Mesendoderm (in vitro differentiated cells): Measurements from ENCODE around the gene ZNF337. TPM values are rescaled to one million over a fixed set of nuclear protein-coding genes. Genes with fewer than 3 reads are reported as not detected.

Experiments
- DNase-seq: peaks from one replicate; pipeline ENCODE4 v3.0.0; 2013
- H2AK5ac ChIP-seq: 2 replicates; pipeline ENCODE4 v1.6.1; 2013; ENCODE audit warnings: low read length, inconsistent platforms
- H2BK120ac ChIP-seq: 2 replicates; pipeline ENCODE4 v1.6.1; 2013; ENCODE audit warnings: low read depth, mild to moderate bottlenecking, low read length, moderate library complexity, mixed read lengths
- H2BK15ac ChIP-seq: replicated peaks from 2 replicates; pipeline ENCODE4 v1.6.1; 2013; ENCODE audit warnings: low read depth, mild to moderate bottlenecking, moderate library complexity
- H2BK5ac ChIP-seq: 2 replicates; pipeline ENCODE4 v1.6.1; 2013; ENCODE audit warnings: low read length, inconsistent platforms
- H3K18ac ChIP-seq: 2 replicates; pipeline ENCODE4 v1.6.1; 2013; ENCODE audit warnings: mild to moderate bottlenecking, low read length, mixed read lengths
- H3K23ac ChIP-seq: one replicate; pipeline ENCODE4 v1.6.1; 2013; ENCODE audit warnings: low read length
- H3K27ac ChIP-seq: 2 replicates; pipeline ENCODE4 v1.5.1; 2013; ENCODE audit warnings: low read depth, mild to moderate bottlenecking, inconsistent platforms, low read length, moderate library complexity
- H3K27me3 ChIP-seq: 2 replicates; pipeline ENCODE4 v1.6.1; 2013; ENCODE audit warnings: low read length, control low read depth, mild to moderate bottlenecking, inconsistent platforms; ENCODE audit not compliant: insufficient read depth, poor library complexity
- H3K36me3 ChIP-seq: 2 replicates; pipeline ENCODE4 v1.6.1; 2013; ENCODE audit warnings: low read length, inconsistent platforms; ENCODE audit not compliant: control insufficient read depth, insufficient read depth
- H3K4ac ChIP-seq: one replicate; pipeline ENCODE4 v1.6.1; 2013; ENCODE audit warnings: low read depth, mild to moderate bottlenecking, low read length, moderate library complexity
- H3K4me1 ChIP-seq: 2 replicates; pipeline ENCODE4 v1.6.1; 2013; ENCODE audit warnings: low read depth, low read length, inconsistent platforms; ENCODE audit not compliant: control insufficient read depth
- H3K4me2 ChIP-seq: 2 replicates; pipeline ENCODE4 v1.6.1; 2013; ENCODE audit warnings: low read length
- H3K4me3 ChIP-seq: 2 replicates; pipeline ENCODE4 v1.5.1; 2013; ENCODE audit warnings: mild to moderate bottlenecking, low read length
- H3K56ac ChIP-seq: one replicate; pipeline ENCODE4 v1.6.1; 2013; ENCODE audit warnings: low read length
- H3K79me1 ChIP-seq: 2 replicates; pipeline ENCODE4 v1.6.1; 2013; ENCODE audit warnings: low read length, inconsistent platforms
- H3K79me2 ChIP-seq: 2 replicates; pipeline ENCODE4 v1.6.1; 2013; ENCODE audit warnings: mild to moderate bottlenecking, low read length; ENCODE audit not compliant: control insufficient read depth, insufficient read depth
- H3K9ac ChIP-seq: 2 replicates; pipeline ENCODE4 v1.6.1; 2013; ENCODE audit warnings: low read length, inconsistent platforms
- H4K5ac ChIP-seq: one replicate; pipeline ENCODE4 v1.6.1; 2013; ENCODE audit warnings: low read length
- H4K8ac ChIP-seq: one replicate; pipeline ENCODE4 v1.6.1; 2013; ENCODE audit warnings: low read depth, mild to moderate bottlenecking, control low read depth, low read length, moderate library complexity
- WGBS: extraction: QIAGEN DNeasy Blood & Tissue Kit; methylation state at CpG from one replicate; pipeline ENCODE4 v1.1.7; 2013; ENCODE audit warnings: low lambda C conversion rate, missing lambda C conversion rate; ENCODE audit not compliant: insufficient coverage; ENCODE audit errors: extremely low coverage; 5-methylcytosine and 5-hydroxymethylcytosine counted together
- polyA plus RNA-seq, 2 experiments: library from polyadenylated mRNA; stranded (reverse); fragments of 200-250 nt; gene quantifications; one replicate each; pipeline ENCODE4 v1.2.3, GENCODE V29; 2013

Gene ZNF337
- 3.3 TPM for polyA plus RNA-seq (2013, experiment 1 of 2)
- 3.1 TPM for polyA plus RNA-seq (2013, experiment 2 of 2)

DNA sequence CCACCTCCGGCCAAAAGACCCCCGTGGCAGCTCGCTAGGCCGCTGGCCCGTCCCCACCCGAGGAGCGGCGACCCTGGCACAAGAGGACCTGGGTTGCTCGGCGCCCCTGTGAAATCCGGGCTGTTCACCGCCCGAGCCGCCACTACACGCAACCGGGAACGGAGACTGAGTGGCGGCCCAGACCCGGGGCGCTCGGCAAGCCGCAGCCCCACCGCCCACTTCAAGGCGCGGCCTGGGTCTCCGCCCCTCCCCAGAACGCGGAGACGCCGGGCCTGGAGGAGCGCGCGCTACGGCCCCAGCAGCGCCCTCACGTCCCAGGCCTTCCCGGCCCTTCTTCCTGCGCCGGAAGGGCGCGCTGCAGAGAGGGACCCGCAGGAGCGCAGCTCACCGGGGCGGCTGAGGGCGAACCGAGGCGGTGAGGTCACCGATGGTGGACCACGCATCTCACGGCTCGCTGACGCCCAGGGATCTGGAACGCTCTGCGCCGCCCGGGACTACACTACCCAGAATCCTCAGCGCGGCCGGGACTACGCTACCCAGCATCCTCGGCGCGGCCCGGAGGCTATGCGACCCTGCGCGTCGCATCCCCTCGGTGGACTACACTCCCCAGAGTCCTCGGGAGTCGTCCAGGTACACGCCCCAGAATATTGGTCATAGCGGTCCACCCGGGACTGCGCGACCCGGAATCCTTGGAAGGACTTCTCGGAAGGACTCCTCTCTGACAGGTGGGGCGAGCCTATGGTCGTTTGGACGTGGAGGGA is at the start of gene ZNF337:
Gene ZNF337 (minus strand): TSS at position 483 of the 761 bp plus-strand sequence. CDS start 10,436 bp downstream, outside the sequence.
- Histone ChIP-seq H3K27me3 (no peaks in the 10 kb centered on the region), H2BK15ac (no peak within 1 kb of the TSS), H3K23ac (peak within 1 kb of the TSS; percentile 45), H4K5ac (no peak within 1 kb of the TSS), H4K8ac (no peak within 1 kb of the TSS), H3K18ac (peak within 1 kb of the TSS; percentile 64), H3K4ac (peak within 1 kb of the TSS; percentile 45), H3K56ac (peak within 1 kb of the TSS; percentile 98), H3K9ac (peak within 1 kb of the TSS; percentile 84), H2BK5ac (peak within 1 kb of the TSS; percentile 87), H3K79me2 (no peaks in the 10 kb centered on the region), H3K4me1 (no peaks in the 10 kb centered on the region), H3K36me3 (no peaks in the 10 kb centered on the region), H3K79me1 (peaks cover 8% of the 10 kb centered on the region), H3K4me2 (peak within 1 kb of the TSS; percentile 78), H2BK120ac (no peak within 1 kb of the TSS), H2AK5ac (no peak within 1 kb of the TSS), H3K27ac (peak within 1 kb of the TSS; percentile 95), H3K4me3 (peak within 1 kb of the TSS; percentile 85)
- no CpG with 5 or more reads among the region's 82 CpGs for WGBS
- peak; percentile 98 for DNase-seq

DNA sequence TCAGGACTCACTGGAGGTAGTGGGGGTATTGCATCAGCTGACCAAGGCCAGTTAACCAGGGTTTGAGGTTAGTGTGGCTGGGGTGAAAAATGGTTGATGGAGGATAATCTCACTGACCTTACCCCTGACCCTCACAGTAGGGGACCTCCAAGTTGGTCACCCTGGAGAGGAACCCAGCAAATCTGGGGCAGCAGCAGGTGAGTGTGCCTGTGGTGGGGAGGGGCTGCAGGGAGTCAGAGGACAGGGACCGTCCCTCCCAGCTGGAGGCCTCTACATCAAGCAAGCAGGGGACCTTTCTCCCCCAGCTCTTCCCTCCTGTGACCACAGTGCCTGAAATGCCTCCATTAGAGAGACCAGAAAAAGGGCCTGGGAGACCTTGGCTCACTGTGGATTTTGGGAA is 49.1 kb upstream of the ZNF337 start:
- no peak for DNase-seq
- H3K18ac ChIP-seq, result no peak overlapping the region
- no peak overlapping the region for H2BK15ac ChIP-seq
- no peak overlapping the region for H4K5ac ChIP-seq
- H4K8ac ChIP-seq, result no peak overlapping the region
- no peak overlapping the region for H2AK5ac ChIP-seq
- no CpG with 5 or more reads among the region's 1 CpG for WGBS
- no peak overlapping the region for H2BK5ac ChIP-seq
- no peaks in the 10 kb centered on the region for H3K4me1 ChIP-seq
- H3K56ac ChIP-seq, result no peak overlapping the region
- no peak overlapping the region for H3K23ac ChIP-seq
- no peaks in the 10 kb centered on the region for H3K79me1 ChIP-seq
- no peaks in the 10 kb centered on the region for H3K36me3 ChIP-seq
- H3K9ac ChIP-seq, result no peak overlapping the region
- no peaks in the 10 kb centered on the region for H3K27me3 ChIP-seq
- H3K79me2 ChIP-seq, result no peaks in the 10 kb centered on the region
- H3K4ac ChIP-seq, result no peak overlapping the region
- no peak overlapping the region for H3K27ac ChIP-seq
- no peak overlapping the region for H3K4me2 ChIP-seq
- no peak overlapping the region for H2BK120ac ChIP-seq
- no peak overlapping the region for H3K4me3 ChIP-seq

DNA sequence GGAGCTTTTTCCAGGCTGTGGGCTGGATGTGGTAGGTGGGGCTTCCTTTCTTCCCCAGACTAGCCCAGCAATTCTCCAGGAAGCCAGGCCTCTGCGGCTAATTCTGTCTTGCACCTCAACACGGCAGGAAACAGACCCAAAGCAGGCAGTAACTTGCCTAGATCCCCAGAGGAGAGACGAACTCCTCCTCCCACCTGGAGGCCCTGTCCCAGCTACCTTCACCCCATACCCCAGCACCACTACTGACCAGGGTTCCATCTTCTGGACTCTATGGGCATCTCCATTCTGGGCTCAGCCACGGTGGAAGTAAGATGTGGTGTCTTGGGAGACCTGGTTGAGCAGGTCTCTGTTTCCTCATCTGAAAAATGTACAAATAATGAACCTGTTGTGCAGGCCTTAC is 48.4 kb upstream of the ZNF337 start:
- Histone ChIP-seq H2BK5ac (no peak overlapping the region), H3K23ac (no peak overlapping the region), H3K79me2 (no peaks in the 10 kb centered on the region), H3K4ac (no peak overlapping the region), H3K9ac (no peak overlapping the region), H3K18ac (no peak overlapping the region), H4K5ac (no peak overlapping the region), H3K36me3 (no peaks in the 10 kb centered on the region), H3K56ac (no peak overlapping the region), H3K27me3 (no peaks in the 10 kb centered on the region), H3K27ac (no peak overlapping the region), H3K4me2 (no peak overlapping the region), H3K4me1 (no peaks in the 10 kb centered on the region), H2BK15ac (no peak overlapping the region), H4K8ac (no peak overlapping the region), H2AK5ac (no peak overlapping the region), H2BK120ac (no peak overlapping the region), H3K79me1 (no peaks in the 10 kb centered on the region), H3K4me3 (no peak overlapping the region)
- DNase-seq, result no peak
- WGBS, result no CpG with 5 or more reads among the region's 4 CpGs

DNA sequence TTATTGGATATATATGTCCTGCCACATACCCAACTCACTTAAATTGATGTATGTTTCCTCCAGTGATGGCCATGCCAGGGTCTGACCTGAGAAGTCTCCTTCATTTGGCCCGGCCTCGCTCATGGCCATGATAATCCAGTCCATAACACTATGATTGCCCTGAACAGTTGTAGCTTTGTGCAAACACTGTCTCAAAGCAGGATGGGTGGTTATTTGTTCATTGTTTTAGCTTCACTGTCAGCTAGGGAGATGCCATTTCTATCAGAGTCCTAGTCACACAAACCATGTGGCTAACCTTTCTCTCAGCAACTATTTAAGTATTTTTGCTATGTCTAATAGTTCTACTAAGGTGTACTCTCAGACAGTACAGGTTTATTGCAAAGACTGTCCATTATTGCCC is 47.6 kb upstream of the ZNF337 start:
- Histone ChIP-seq H3K4me2 (no peak overlapping the region), H3K23ac (no peak overlapping the region), H3K9ac (no peak overlapping the region), H2BK5ac (no peak overlapping the region), H3K36me3 (no peaks in the 10 kb centered on the region), H3K79me1 (no peaks in the 10 kb centered on the region), H3K4ac (no peak overlapping the region), H3K4me1 (no peaks in the 10 kb centered on the region), H2BK15ac (no peak overlapping the region), H3K18ac (no peak overlapping the region), H2BK120ac (no peak overlapping the region), H2AK5ac (no peak overlapping the region), H4K8ac (no peak overlapping the region), H3K79me2 (no peaks in the 10 kb centered on the region), H3K27ac (no peak overlapping the region), H3K56ac (no peak overlapping the region), H3K4me3 (no peak overlapping the region), H3K27me3 (no peaks in the 10 kb centered on the region), H4K5ac (no peak overlapping the region)
- WGBS, result no CpG with 5 or more reads among the region's 2 CpGs
- DNase-seq, result no peak

DNA sequence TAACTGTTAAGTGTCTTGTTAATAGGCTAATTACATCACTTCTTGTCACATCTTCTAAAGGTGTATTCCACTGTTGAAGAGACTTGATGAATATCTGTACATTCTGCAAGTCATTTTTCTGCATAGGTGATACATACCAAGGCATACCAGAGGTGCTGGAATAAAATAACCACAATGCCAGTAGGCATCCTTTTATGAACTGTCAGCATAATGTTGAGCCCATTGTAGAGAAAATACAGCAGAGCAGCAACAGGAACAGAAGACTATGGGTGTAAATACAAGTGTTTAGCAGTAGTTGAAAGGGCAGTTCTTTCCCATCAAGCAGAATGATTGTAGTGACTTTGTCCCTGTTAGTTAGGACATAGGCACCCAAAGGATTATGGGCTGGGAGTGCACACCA is 44.4 kb upstream of the ZNF337 start:
- H3K9ac ChIP-seq, result no peak overlapping the region
- H3K4me1 ChIP-seq, result no peaks in the 10 kb centered on the region
- no peaks in the 10 kb centered on the region for H3K36me3 ChIP-seq
- H3K23ac ChIP-seq, result no peak overlapping the region
- H3K4me2 ChIP-seq, result no peak overlapping the region
- H2AK5ac ChIP-seq, result no peak overlapping the region
- H4K8ac ChIP-seq, result no peak overlapping the region
- no peak overlapping the region for H2BK5ac ChIP-seq
- no peak overlapping the region for H2BK120ac ChIP-seq
- no peak overlapping the region for H3K18ac ChIP-seq
- H3K79me2 ChIP-seq, result no peaks in the 10 kb centered on the region
- no peak overlapping the region for H3K4me3 ChIP-seq
- H3K79me1 ChIP-seq, result no peaks in the 10 kb centered on the region
- H3K4ac ChIP-seq, result no peak overlapping the region
- H4K5ac ChIP-seq, result no peak overlapping the region
- H3K27ac ChIP-seq, result no peak overlapping the region
- H3K56ac ChIP-seq, result no peak overlapping the region
- H3K27me3 ChIP-seq, result no peaks in the 10 kb centered on the region
- no peak for DNase-seq
- no peak overlapping the region for H2BK15ac ChIP-seq
